GM12872 (cell line): ENCODE results near the gene BICDL1.

Source experiments
- CTCF ChIP-seq: IDR thresholded peaks from 3 replicates; pipeline ENCODE4 v1.5.1; 2011; ENCODE audit warnings: low read depth, mild to moderate bottlenecking, low read length, moderate library complexity; ENCODE audit not compliant: insufficient read depth

Gene BICDL1

GRCh38 chr12:120019938-120020337, 30.9 kb downstream of the BICDL1 start:
- no peak for TF ChIP-seq CTCF

- no peak for TF ChIP-seq CTCF
These were observed 35.2 kb downstream of the BICDL1 start for GRCh38 chr12:120024193-120024592.

GRCh38 chr12:120025640-120026039, 36.6 kb downstream of the BICDL1 start:
- TF ChIP-seq CTCF = no peak

- no peak for TF ChIP-seq CTCF
These were observed 43.2 kb downstream of the BICDL1 start for GRCh38 chr12:120032242-120032641.

- no peak for TF ChIP-seq CTCF
These were observed 48.8 kb downstream of the BICDL1 start for GRCh38 chr12:120037851-120038250.

- no peak for TF ChIP-seq CTCF
These were observed 50.7 kb downstream of the BICDL1 start for GRCh38 chr12:120039711-120040110.

- no peak for TF ChIP-seq CTCF
These were observed 52.6 kb downstream of the BICDL1 start for GRCh38 chr12:120041386-120042231.
